ENCODE measurements around the gene ENDOV. TPM values are rescaled to one million over a fixed set of nuclear protein-coding genes. Genes with fewer than 3 reads are reported as not detected.

Gene ENDOV
- total and polyA plus RNA-seq, 2 donors from 2014 or later: 20.3 to 28.0 TPM

DNA sequence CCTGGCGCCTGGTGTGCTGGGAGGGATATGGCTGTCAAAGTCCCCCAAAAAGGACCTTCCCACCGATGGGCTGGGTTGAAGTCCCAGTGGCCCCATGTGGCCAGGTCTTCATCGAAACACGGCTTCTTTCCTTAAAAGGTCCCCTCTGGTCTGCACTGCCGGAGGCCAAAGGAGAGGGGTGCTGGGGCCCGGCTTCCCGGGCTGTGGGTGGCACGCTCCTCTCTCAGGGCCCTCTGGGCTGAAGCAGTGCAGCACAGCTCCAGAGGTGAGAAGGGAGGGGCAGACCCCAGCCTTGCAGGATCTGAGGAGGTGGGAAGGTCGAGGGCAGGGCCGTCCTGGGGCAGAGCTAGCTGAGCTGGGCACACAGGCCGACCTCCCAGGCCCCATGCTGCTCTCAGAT lies 54.7 kb downstream of the ENDOV start:
- H3K27me3 ChIP-seq (ENCODE audit: control insufficient read depth, insufficient read depth, low read length): peaks cover 17% of the 10 kb centered on the region
- H3K4me1 ChIP-seq (ENCODE audit: control insufficient read depth in 2 of 3, insufficient read depth in 2 of 3, low read depth in 1 of 3, low read length in 3 of 3): no peaks in the 10 kb centered on the region
- no peak overlapping the region for H3K9ac ChIP-seq (ENCODE audit: low read length in 3 of 3)
- TF ChIP-seq, protein P1, sequence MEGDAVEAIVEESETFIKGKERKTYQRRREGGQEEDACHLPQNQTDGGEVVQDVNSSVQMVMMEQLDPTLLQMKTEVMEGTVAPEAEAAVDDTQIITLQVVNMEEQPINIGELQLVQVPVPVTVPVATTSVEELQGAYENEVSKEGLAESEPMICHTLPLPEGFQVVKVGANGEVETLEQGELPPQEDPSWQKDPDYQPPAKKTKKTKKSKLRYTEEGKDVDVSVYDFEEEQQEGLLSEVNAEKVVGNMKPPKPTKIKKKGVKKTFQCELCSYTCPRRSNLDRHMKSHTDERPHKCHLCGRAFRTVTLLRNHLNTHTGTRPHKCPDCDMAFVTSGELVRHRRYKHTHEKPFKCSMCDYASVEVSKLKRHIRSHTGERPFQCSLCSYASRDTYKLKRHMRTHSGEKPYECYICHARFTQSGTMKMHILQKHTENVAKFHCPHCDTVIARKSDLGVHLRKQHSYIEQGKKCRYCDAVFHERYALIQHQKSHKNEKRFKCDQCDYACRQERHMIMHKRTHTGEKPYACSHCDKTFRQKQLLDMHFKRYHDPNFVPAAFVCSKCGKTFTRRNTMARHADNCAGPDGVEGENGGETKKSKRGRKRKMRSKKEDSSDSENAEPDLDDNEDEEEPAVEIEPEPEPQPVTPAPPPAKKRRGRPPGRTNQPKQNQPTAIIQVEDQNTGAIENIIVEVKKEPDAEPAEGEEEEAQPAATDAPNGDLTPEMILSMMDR (IDR thresholded peaks at IDR 0.05; ENCODE audit: borderline replicate concordance, extremely low read depth, insufficient read depth): no peak
- H3K9me3 ChIP-seq (ENCODE audit: control insufficient read depth in 2 of 3, insufficient read depth in 1 of 3, low read length in 3 of 3): no peaks in the 10 kb centered on the region
- DNase-seq (no peak), FAIRE-seq (no peak)
- intact Hi-C loops (cut with DNase I): no loop called here
- no peaks in the 10 kb centered on the region for H3K36me3 ChIP-seq (ENCODE audit: control insufficient read depth in 2 of 3, insufficient read depth in 3 of 3, low read length in 3 of 3)
- no peak overlapping the region for H3K27ac ChIP-seq (ENCODE audit: low read depth in 2 of 2, low read length in 2 of 2)
- H3K4me3 ChIP-seq (ENCODE audit: low read length in 3 of 3): no peak overlapping the region

DNA sequence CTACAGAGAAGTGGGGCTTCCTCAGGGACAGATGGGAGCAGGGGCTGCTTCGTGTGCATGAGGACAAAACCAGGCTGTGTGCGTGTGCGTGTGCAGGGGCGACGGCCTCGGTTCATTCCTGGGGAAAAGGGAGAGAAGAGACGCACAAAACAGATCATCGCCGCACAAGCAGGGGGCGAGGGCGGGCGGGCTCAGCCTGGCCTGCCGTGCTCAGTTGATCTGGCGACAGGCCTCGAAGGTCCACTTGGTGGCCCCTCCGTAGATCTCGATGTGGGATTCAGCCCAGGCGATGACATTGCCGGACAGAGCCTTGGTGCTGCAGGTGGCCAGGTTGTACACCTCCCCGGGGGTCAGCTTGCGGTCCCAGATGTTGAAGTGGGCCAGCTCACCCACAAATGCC lies 55.6 kb downstream of the ENDOV start:
- no peaks in the 10 kb centered on the region for H3K36me3 ChIP-seq (ENCODE audit: control insufficient read depth in 2 of 3, insufficient read depth in 3 of 3, low read length in 3 of 3)
- FAIRE-seq (no peak), DNase-seq (no peak)
- H3K27ac ChIP-seq (ENCODE audit: low read depth in 2 of 2, low read length in 2 of 2): no peak overlapping the region
- H3K9ac ChIP-seq (ENCODE audit: low read length in 3 of 3): no peak overlapping the region
- peaks cover 0 to 3% (median 0%) of the 10 kb centered on the region in 3 donors for H3K4me1 ChIP-seq (ENCODE audit: control insufficient read depth in 2 of 3, insufficient read depth in 2 of 3, low read depth in 1 of 3, low read length in 3 of 3)
- TF ChIP-seq, protein P1 (IDR thresholded peaks at IDR 0.05; ENCODE audit: borderline replicate concordance, extremely low read depth, insufficient read depth): no peak
- H3K4me3 ChIP-seq (ENCODE audit: low read length in 3 of 3): no peak overlapping the region
- H3K27me3 ChIP-seq (ENCODE audit: control insufficient read depth, insufficient read depth, low read length): peaks cover 21% of the 10 kb centered on the region
- intact Hi-C loops (cut with DNase I): no loop called here
- H3K9me3 ChIP-seq (ENCODE audit: control insufficient read depth in 2 of 3, insufficient read depth in 1 of 3, low read length in 3 of 3): no peaks in the 10 kb centered on the region

DNA sequence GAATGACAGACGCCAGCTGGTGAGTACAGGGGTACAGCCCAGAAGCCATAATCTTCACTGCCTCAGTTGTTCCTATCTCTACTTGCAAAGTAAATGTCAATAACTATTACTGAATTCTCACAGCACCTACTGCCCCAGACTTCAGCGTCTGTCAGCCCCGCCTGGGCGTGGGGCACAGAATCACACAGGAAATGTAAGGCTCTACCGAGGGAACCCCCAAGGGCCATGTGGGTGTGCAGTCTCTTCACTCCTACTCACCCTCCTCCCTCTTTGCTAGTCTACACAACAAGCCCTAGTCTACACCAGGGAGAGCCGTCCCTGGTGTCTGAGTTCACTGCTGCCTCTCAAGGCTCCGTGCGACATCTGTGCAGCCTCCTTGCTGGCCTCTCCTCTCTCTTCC lies 57.0 kb downstream of the ENDOV start:
- DNase-seq: no peak

More for the DNA sequence above, 57.0 kb downstream of the ENDOV start:
- Histone ChIP-seq H3K27ac (ENCODE audit: low read depth in 2 of 2, low read length in 2 of 2) (no peak overlapping the region), H3K9me3 (ENCODE audit: control insufficient read depth in 2 of 3, insufficient read depth in 1 of 3, low read length in 3 of 3) (no peaks in the 10 kb centered on the region), H3K27me3 (ENCODE audit: control insufficient read depth, insufficient read depth, low read length) (peaks cover 21% of the 10 kb centered on the region), H3K4me3 (ENCODE audit: low read length in 3 of 3) (no peak overlapping the region), H3K9ac (ENCODE audit: low read length in 3 of 3) (no peak overlapping the region), H3K36me3 (ENCODE audit: control insufficient read depth in 2 of 3, insufficient read depth in 3 of 3, low read length in 3 of 3) (no peaks in the 10 kb centered on the region), H3K4me1 (ENCODE audit: control insufficient read depth in 2 of 3, insufficient read depth in 2 of 3, low read depth in 1 of 3, low read length in 3 of 3) (peaks cover 0 to 7% (median 0%) of the 10 kb centered on the region in 3 donors)
- TF ChIP-seq, protein P1 (IDR thresholded peaks at IDR 0.05; ENCODE audit: borderline replicate concordance, extremely low read depth, insufficient read depth): no peak
- no peak for FAIRE-seq
- intact Hi-C loops (cut with DNase I): no loop called here

Data from kidney (tissue), 14 donors.